CD14-positive monocyte (primary cell): ENCODE data around the gene SH3RF3. TPM values are rescaled to one million over a fixed set of nuclear protein-coding genes. Genes with fewer than 3 reads are reported as not detected.

Experiments used
- DNase-seq, 3 donors: peaks; one replicate each; pipeline ENCODE4 v3.0.0-alpha.2; 2011 to 2022
- H2AFZ ChIP-seq: 2 replicates; pipeline ENCODE4 v1.6.0; 2012; ENCODE audit warnings: mild to moderate bottlenecking, low read depth, low read length, inconsistent platforms; ENCODE audit not compliant: insufficient read depth, poor library complexity, severe bottlenecking
- H3K27ac ChIP-seq, 2 donors: 1 replicate in 1 of 2; 2 replicates in 1 of 2; pipeline ENCODE4 v1.5.1; 2012 to 2013; ENCODE audit warnings: low read length in 2 of 2, control low read depth in 1 of 2, inconsistent platforms in 1 of 2, low read depth in 1 of 2, mild to moderate bottlenecking in 1 of 2
- H3K27me3 ChIP-seq, 2 donors: one replicate each; pipeline versions ENCODE4 v1.6.0 to v1.6.1; 2011 to 2013; ENCODE audit warnings: low read length in 2 of 2; ENCODE audit not compliant: control insufficient read depth in 2 of 2, insufficient read depth in 2 of 2
- H3K36me3 ChIP-seq, 2 donors: replicated peaks in 1 of 2; 1 replicate in 1 of 2; 2 replicates in 1 of 2; pipeline versions ENCODE4 v1.5.1 to v1.6.1; 2012 to 2013; ENCODE audit warnings: low read length in 2 of 2, control low read depth in 1 of 2, inconsistent platforms in 1 of 2, mild to moderate bottlenecking in 1 of 2; ENCODE audit not compliant: insufficient read depth in 2 of 2, control insufficient read depth in 1 of 2
- H3K4me1 ChIP-seq, 2 donors: 1 replicate in 1 of 2; 2 replicates in 1 of 2; pipeline versions ENCODE4 v1.5.1 to v1.6.1; 2012 to 2013; ENCODE audit warnings: low read length in 2 of 2, control low read depth in 1 of 2, inconsistent platforms in 1 of 2, mild to moderate bottlenecking in 1 of 2, moderate library complexity in 1 of 2; ENCODE audit not compliant: insufficient read depth in 2 of 2, control insufficient read depth in 1 of 2
- H3K4me2 ChIP-seq: replicated peaks from 2 replicates; pipeline ENCODE3; 2012; ENCODE audit warnings: low read length, moderate library complexity, mild to moderate bottlenecking; ENCODE audit not compliant: poor library complexity, severe bottlenecking; ENCODE audit errors: extremely low read depth
- H3K4me3 ChIP-seq, 3 experiments: fragments of 200-600 bp in 1 of 3; sonication (generic) in 1 of 3; replicated peaks in 1 of 3; 1 replicate in 2 of 3; 2 replicates in 1 of 3; pipeline ENCODE4 v1.5.1; 2011 to 2013; ENCODE audit warnings: low read length in 3 of 3, mild to moderate bottlenecking in 3 of 3, control low read depth in 2 of 3, low read depth in 2 of 3, inconsistent platforms in 1 of 3, moderate library complexity in 1 of 3
- H3K79me2 ChIP-seq: 2 replicates; pipeline ENCODE4 v1.6.0; 2012; ENCODE audit warnings: mild to moderate bottlenecking, control low read depth, inconsistent platforms, low read length, moderate library complexity; ENCODE audit not compliant: insufficient read depth
- H3K9ac ChIP-seq: 2 replicates; pipeline ENCODE4 v1.6.0; 2017; ENCODE audit warnings: low read length, mild to moderate bottlenecking; ENCODE audit not compliant: insufficient read depth, poor library complexity, severe bottlenecking
- H3K9me3 ChIP-seq, 2 donors: replicated peaks in 1 of 2; 1 replicate in 1 of 2; 2 replicates in 1 of 2; pipeline versions ENCODE4 v1.5.1 to v1.6.1; 2012 to 2013; ENCODE audit warnings: low read length in 2 of 2, control low read depth in 1 of 2; ENCODE audit not compliant: control insufficient read depth in 1 of 2, insufficient read depth in 1 of 2
- H4K20me1 ChIP-seq: 2 replicates; pipeline ENCODE4 v1.6.0; 2012; ENCODE audit warnings: mild to moderate bottlenecking, low read length, control low read depth, moderate library complexity; ENCODE audit not compliant: insufficient read depth
- H3K27ac Mint-ChIP-seq, 7 donors: one replicate each; pipeline ENCODE4 v1.8.0; 2020; ENCODE audit warnings: mild to moderate bottlenecking in 7 of 7, mixed read lengths in 7 of 7, moderate library complexity in 6 of 7, inconsistent platforms in 2 of 7
- H3K27me3 Mint-ChIP-seq, 3 donors: one replicate each; pipeline ENCODE4 v1.8.0; 2021 to 2022; ENCODE audit warnings: low read depth in 3 of 3, mild to moderate bottlenecking in 3 of 3, mixed read lengths in 3 of 3, moderate library complexity in 3 of 3, inconsistent platforms in 1 of 3
- H3K36me3 Mint-ChIP-seq, 2 donors: one replicate each; pipeline ENCODE4 v1.8.0; 2020; ENCODE audit warnings: mixed read lengths in 2 of 2, inconsistent platforms in 1 of 2, mild to moderate bottlenecking in 1 of 2
- H3K4me1 Mint-ChIP-seq: one replicate; pipeline ENCODE4 v1.8.0; 2020; ENCODE audit warnings: mild to moderate bottlenecking, mixed read lengths
- H3K4me3 Mint-ChIP-seq, 2 donors: one replicate each; pipeline ENCODE4 v1.8.0; 2020; ENCODE audit warnings: mild to moderate bottlenecking in 2 of 2, mixed read lengths in 2 of 2, moderate library complexity in 1 of 2
- H3K9me3 Mint-ChIP-seq, 7 donors: one replicate each; pipeline ENCODE4 v1.8.0; 2020 to 2022; ENCODE audit warnings: mixed read lengths in 7 of 7, mild to moderate bottlenecking in 6 of 7, moderate library complexity in 6 of 7, inconsistent platforms in 2 of 7
- WGBS: methylation state at CpG from one replicate; pipeline ENCODE4 v1.1.5; 2013; ENCODE audit warnings: missing lambda C conversion rate; ENCODE audit not compliant: insufficient coverage; 5-methylcytosine and 5-hydroxymethylcytosine counted together
- intact Hi-C, 2 donors: fragments of 100-400 bp; cut with micrococcal nuclease; formaldehyde crosslinking; loops; one replicate each; pipeline versions ENCODE4 v1.15.0 to v1.15.1; 2023
- polyA plus RNA-seq, 3 donors: library from polyadenylated mRNA; depleted of rRNA in 1 of 3; unstranded in 2 of 3; stranded (reverse) in 1 of 3; fragments of 300-500 nt in 2 of 3; fragments of >200 nt in 1 of 3; fragmentation: Illumina TruSeq in 2 of 3; gene quantifications; 1 replicate in 2 of 3; 2 replicates in 1 of 3; pipeline ENCODE4 v1.2.3, GENCODE V29; 2012 to 2021
- TF ChIP-seq, protein P1 (sequence below): fragments of 200-600 bp; IDR thresholded peaks from one replicate; pipeline ENCODE4 v1.8.0; 2022; ENCODE audit warnings: antibody characterized with exemption, mild to moderate bottlenecking

SH3RF3 gene
- polyA plus RNA-seq, 3 donors = 0.25 to 0.75 (median 0.34) TPM

DNA sequence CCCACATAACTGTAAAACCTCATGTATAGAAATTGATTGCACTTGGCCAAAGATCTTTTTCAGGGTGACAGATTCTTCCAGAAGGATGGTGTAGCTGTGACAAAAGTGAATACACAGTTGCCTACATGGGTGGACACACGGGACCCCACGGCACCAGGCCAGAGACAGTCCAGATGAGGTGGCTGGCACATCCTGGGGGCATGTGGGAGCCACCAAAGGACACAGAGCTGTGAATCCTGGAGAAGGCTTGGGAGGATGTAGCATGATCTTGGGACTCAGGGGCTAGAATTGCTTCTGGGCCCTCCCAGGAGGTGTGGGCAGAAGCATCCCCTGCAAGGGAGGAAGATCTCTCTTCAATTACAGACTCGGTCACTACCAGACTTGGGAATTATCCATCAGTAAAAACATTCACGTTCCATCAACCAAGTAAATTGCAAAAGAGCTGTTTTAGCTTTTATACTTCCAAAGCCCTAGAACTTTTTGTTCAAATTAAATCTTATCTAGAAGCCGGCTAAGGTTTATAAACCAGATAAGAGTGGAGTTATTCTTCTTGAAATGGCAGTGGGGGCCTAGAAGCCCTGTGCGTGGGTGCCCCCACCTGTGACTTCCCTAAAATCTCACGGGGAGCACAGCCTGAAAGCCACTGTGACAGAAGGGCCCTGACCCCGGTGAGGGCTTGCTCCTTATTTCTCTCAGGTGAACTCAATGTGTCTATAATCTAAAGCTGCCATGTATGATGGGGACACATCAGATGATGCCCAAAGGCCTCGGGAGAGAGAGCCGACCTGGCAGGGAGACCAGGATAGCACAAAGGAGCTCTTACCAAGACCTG lies 403.1 kb downstream of the SH3RF3 start:
- Histone ChIP-seq H3K27me3 (no peaks in the 10 kb centered on the region), H3K36me3 (no peaks in the 10 kb centered on the region), H4K20me1 (no peaks in the 10 kb centered on the region), H3K9me3 (no peaks in the 10 kb centered on the region), H3K27ac (no peak overlapping the region), H3K4me1 (no peaks in the 10 kb centered on the region), H3K9ac (no peak overlapping the region), H3K4me2 (no peak overlapping the region), H2AFZ (no peak overlapping the region), H3K79me2 (no peaks in the 10 kb centered on the region), H3K4me3 (no peak overlapping the region)
- no peaks in the 10 kb centered on the region for H3K36me3 Mint-ChIP-seq
- intact Hi-C loops = no loop called here
- peaks cover 0 to 12% (median 6%) of the 10 kb centered on the region in 3 donors for H3K27me3 Mint-ChIP-seq
- WGBS = 77% methylated on average over 7 of the region's 10 CpGs
- H3K9me3 Mint-ChIP-seq = peaks cover 0 to 1% (median 0%) of the 10 kb centered on the region in 7 donors
- no peak overlapping the region for H3K4me3 Mint-ChIP-seq
- H3K27ac Mint-ChIP-seq = no peak overlapping the region
- H3K4me1 Mint-ChIP-seq = no peaks in the 10 kb centered on the region
- TF ChIP-seq, protein P1, sequence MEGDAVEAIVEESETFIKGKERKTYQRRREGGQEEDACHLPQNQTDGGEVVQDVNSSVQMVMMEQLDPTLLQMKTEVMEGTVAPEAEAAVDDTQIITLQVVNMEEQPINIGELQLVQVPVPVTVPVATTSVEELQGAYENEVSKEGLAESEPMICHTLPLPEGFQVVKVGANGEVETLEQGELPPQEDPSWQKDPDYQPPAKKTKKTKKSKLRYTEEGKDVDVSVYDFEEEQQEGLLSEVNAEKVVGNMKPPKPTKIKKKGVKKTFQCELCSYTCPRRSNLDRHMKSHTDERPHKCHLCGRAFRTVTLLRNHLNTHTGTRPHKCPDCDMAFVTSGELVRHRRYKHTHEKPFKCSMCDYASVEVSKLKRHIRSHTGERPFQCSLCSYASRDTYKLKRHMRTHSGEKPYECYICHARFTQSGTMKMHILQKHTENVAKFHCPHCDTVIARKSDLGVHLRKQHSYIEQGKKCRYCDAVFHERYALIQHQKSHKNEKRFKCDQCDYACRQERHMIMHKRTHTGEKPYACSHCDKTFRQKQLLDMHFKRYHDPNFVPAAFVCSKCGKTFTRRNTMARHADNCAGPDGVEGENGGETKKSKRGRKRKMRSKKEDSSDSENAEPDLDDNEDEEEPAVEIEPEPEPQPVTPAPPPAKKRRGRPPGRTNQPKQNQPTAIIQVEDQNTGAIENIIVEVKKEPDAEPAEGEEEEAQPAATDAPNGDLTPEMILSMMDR = no peak
- DNase-seq = no peak

- Mint-ChIP-seq H3K9me3 (peaks cover 0 to 1% (median 0%) of the 10 kb centered on the region in 7 donors), H3K4me3 (no peak overlapping the region), H3K36me3 (no peaks in the 10 kb centered on the region), H3K27ac (no peak overlapping the region), H3K4me1 (no peaks in the 10 kb centered on the region), H3K27me3 (peaks cover 0 to 13% (median 8%) of the 10 kb centered on the region in 3 donors)
- Histone ChIP-seq H4K20me1 (no peaks in the 10 kb centered on the region), H3K4me3 (no peak overlapping the region), H3K9me3 (no peaks in the 10 kb centered on the region), H2AFZ (no peak overlapping the region), H3K79me2 (no peaks in the 10 kb centered on the region), H3K4me1 (no peaks in the 10 kb centered on the region), H3K9ac (no peak overlapping the region), H3K36me3 (no peaks in the 10 kb centered on the region), H3K27me3 (no peaks in the 10 kb centered on the region), H3K4me2 (no peak overlapping the region), H3K27ac (no peak overlapping the region)
- WGBS = 91% methylated on average over 4 of the region's 5 CpGs
- intact Hi-C loops = no loop called here
- no peak for DNase-seq
- TF ChIP-seq, protein P1 = no peak
Observed at GRCh38 chr2:109532728-109533076, 403.7 kb downstream of the SH3RF3 start.
